OCI-LY3 (cell line): Measurements from ENCODE around the gene LEMD2.

Experiments
- H2AFZ ChIP-seq: fragments of 200-600, 300-600 bp; shearing (Covaris generic); 2 replicates; pipeline ENCODE4 v1.6.0; 2014; ENCODE audit warnings: antibody characterized with exemption, low read depth, low read length
- H3K27ac ChIP-seq: fragments of 200-600, 300-600 bp; sonication (generic); 2 replicates; pipeline ENCODE4 v1.5.1; 2014; ENCODE audit warnings: mild to moderate bottlenecking, low read length, moderate library complexity, mixed read lengths
- H3K27me3 ChIP-seq: fragments of 200-600, 300-600 bp; sonication (generic); 2 replicates; pipeline ENCODE4 v1.6.1; 2014; ENCODE audit warnings: low read depth, low read length, mixed read lengths
- H3K36me3 ChIP-seq: fragments of 200-600, 300-600 bp; sonication (generic); replicated peaks from 2 replicates; pipeline ENCODE3; 2014; ENCODE audit warnings: low read depth, low read length, mixed read lengths
- H3K4me1 ChIP-seq: fragments of 300-600, 200-600 bp; sonication (generic); 2 replicates; pipeline ENCODE4 v1.6.1; 2014; ENCODE audit warnings: low read length, mixed read lengths
- H3K4me2 ChIP-seq: fragments of 200-600, 300-600 bp; sonication (generic); 2 replicates; pipeline ENCODE4 v1.6.1; 2014; ENCODE audit warnings: low read length, mixed read lengths
- H3K4me3 ChIP-seq: fragments of 300-600, 200-600 bp; sonication (generic); 2 replicates; pipeline ENCODE4 v1.5.1; 2014; ENCODE audit warnings: antibody characterized with exemption, mild to moderate bottlenecking, low read length, moderate library complexity
- H3K79me2 ChIP-seq: fragments of 300-600, 200-600 bp; shearing (Covaris generic); 2 replicates; pipeline ENCODE4 v1.6.1; 2014; ENCODE audit warnings: mild to moderate bottlenecking, low read length, mixed read lengths
- H3K9ac ChIP-seq: fragments of 300-600, 200-600 bp; shearing (Covaris generic); 2 replicates; pipeline ENCODE4 v1.6.0; 2014; ENCODE audit warnings: mild to moderate bottlenecking, low read length, moderate library complexity
- H3K9me3 ChIP-seq: fragments of 200-600, 300-600 bp; shearing (Covaris generic); 2 replicates; pipeline ENCODE4 v1.6.1; 2014; ENCODE audit warnings: low read length, mixed read lengths; ENCODE audit not compliant: insufficient read depth
- H4K20me1 ChIP-seq: fragments of 200-600, 300-600 bp; sonication (generic); 2 replicates; pipeline ENCODE4 v1.6.1; 2016; ENCODE audit warnings: low read length, mixed read lengths; ENCODE audit not compliant: insufficient read depth
- EZH2phosphoT487 ChIP-seq: fragments of 200-600 bp; shearing (Covaris generic); IDR thresholded peaks from 2 replicates; pipeline ENCODE4 v1.6.1; 2018; ENCODE audit warnings: antibody characterized with exemption, mixed run types, low read depth
- TF ChIP-seq, protein P1 (sequence below): fragments of 200-600, 300-600 bp; sonication (generic); IDR thresholded peaks from 2 replicates; pipeline ENCODE4 v1.5.1; 2014; ENCODE audit warnings: antibody characterized with exemption, low read length, low read depth

LEMD2 gene

DNA sequence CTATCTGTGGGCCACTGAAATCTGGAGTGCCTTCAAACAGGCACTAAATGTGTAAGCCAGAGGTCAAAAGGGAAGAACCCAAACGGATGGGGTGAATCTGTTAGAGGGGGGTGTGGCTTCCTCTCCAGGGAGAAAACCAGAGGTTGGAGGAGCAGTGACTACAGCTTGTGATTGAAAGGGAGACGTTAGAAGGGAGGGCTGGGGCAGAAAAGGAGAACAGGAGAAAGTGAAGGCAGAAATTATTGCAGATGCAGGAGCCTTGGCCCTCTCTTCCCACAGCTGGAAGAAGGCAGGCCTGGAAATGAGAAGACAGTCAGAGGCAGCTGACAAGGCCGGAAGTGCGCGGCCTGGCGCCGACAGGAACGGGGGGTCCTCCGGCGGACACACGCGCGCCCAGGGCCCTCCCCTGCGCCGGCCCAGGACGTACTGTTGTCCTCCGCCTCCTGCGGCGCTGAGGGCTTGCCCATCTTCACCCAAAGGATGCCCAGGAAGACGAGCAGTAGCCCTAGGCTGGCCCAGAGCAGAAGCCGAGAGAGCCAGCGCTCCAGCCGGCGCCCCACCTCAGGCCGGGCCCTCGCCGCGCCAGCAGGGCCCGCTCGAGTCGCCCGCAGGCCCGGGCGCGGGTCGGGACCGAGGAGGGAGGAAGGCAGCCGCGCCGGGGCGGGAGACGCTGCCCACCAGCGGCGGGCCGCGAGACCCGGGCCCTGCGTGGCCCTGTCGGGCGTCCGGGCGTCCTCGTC is 806 bp downstream of the LEMD2 start:
- TF ChIP-seq, protein P1, sequence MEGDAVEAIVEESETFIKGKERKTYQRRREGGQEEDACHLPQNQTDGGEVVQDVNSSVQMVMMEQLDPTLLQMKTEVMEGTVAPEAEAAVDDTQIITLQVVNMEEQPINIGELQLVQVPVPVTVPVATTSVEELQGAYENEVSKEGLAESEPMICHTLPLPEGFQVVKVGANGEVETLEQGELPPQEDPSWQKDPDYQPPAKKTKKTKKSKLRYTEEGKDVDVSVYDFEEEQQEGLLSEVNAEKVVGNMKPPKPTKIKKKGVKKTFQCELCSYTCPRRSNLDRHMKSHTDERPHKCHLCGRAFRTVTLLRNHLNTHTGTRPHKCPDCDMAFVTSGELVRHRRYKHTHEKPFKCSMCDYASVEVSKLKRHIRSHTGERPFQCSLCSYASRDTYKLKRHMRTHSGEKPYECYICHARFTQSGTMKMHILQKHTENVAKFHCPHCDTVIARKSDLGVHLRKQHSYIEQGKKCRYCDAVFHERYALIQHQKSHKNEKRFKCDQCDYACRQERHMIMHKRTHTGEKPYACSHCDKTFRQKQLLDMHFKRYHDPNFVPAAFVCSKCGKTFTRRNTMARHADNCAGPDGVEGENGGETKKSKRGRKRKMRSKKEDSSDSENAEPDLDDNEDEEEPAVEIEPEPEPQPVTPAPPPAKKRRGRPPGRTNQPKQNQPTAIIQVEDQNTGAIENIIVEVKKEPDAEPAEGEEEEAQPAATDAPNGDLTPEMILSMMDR, result no peak
- TF ChIP-seq EZH2phosphoT487, result no peak
- H3K79me2 ChIP-seq, result peaks cover 42% of the 10 kb centered on the region
- peak overlapping the region; percentile 77 for H3K9ac ChIP-seq
- H3K4me3 ChIP-seq, result peak overlapping the region; percentile 88
- H3K27ac ChIP-seq, result peak overlapping the region; percentile 67
- peaks cover 12% of the 10 kb centered on the region for H3K4me1 ChIP-seq
- peaks cover 16% of the 10 kb centered on the region for H3K36me3 ChIP-seq
- 0 out of 2 replicates have a peak overlapping the region, but pooled peaks have one; percentile 11 for H2AFZ ChIP-seq
- peak overlapping the region; percentile 85 for H3K4me2 ChIP-seq
- H3K9me3 ChIP-seq, result no peaks in the 10 kb centered on the region
- peaks cover 14% of the 10 kb centered on the region for H4K20me1 ChIP-seq
- H3K27me3 ChIP-seq, result no peaks in the 10 kb centered on the region

DNA sequence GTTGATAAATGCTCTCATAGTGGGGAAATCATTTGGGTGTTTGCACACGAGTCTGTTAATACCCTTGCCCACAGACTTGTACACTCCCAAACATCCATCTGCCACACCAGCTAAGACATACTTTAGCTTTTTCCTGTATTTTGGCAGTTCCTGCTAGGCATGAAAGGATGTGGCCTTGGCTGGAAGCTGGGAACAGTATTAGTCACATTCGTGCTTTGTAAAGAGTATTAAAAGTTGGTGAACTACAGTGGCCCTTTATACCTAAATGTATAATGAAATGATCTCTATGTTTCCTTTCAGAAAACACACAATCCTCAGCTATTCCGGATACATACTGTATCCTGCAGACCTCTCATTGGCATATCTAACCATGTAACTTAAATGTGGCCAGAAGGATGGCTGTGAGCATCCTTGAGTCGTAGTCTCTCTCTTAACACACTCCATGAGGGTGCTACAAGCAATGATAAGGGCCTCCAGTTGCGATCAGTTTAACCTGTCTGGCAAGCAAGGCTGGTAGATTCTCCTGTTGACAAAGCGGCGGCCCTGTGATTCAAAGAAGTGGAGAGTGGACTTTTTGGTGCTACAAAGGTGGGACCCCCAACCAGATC is 1.5 kb downstream of the LEMD2 start:
- no peaks in the 10 kb centered on the region for H3K9me3 ChIP-seq
- H3K27ac ChIP-seq, result peak overlapping the region; percentile 67
- H3K4me3 ChIP-seq, result peak overlapping the region; percentile 88
- H3K79me2 ChIP-seq, result peaks cover 42% of the 10 kb centered on the region
- TF ChIP-seq EZH2phosphoT487, result no peak
- TF ChIP-seq, protein P1, result no peak
- H3K27me3 ChIP-seq, result no peaks in the 10 kb centered on the region
- H3K4me2 ChIP-seq, result peak overlapping the region; percentile 85
- peaks cover 18% of the 10 kb centered on the region for H3K36me3 ChIP-seq
- peak overlapping the region; percentile 77 for H3K9ac ChIP-seq
- H2AFZ ChIP-seq, result no peak overlapping the region
- H3K4me1 ChIP-seq, result peaks cover 12% of the 10 kb centered on the region
- peaks cover 14% of the 10 kb centered on the region for H4K20me1 ChIP-seq

DNA sequence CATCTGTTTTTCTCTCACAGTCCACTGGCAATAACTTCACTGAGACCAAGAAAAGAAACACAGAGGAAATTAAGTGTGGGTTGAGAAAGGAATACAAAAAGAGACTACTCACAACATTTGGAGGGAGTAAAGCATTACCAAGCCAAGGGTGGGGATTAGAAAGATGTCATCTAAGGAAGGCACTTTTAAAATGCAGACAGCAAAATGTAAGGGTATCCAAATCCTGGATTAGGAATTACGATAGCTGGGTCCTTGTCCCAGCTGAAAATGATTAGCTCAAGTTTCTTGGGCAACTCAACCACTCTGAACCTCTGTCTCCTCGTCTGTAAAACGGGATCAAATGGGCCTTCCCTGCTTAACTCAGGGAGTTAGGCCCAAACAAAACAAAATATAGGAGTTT is 2.2 kb downstream of the LEMD2 start:
- peaks cover 42% of the 10 kb centered on the region for H3K79me2 ChIP-seq
- no peak overlapping the region for H2AFZ ChIP-seq
- H3K36me3 ChIP-seq, result peaks cover 19% of the 10 kb centered on the region
- H3K27ac ChIP-seq, result no peak overlapping the region
- H3K4me3 ChIP-seq, result no peak overlapping the region
- H3K4me2 ChIP-seq, result no peak overlapping the region
- no peaks in the 10 kb centered on the region for H3K9me3 ChIP-seq
- no peak for TF ChIP-seq EZH2phosphoT487
- TF ChIP-seq, protein P1, result no peak
- no peak overlapping the region for H3K9ac ChIP-seq
- H3K27me3 ChIP-seq, result no peaks in the 10 kb centered on the region
- H4K20me1 ChIP-seq, result peaks cover 14% of the 10 kb centered on the region
- H3K4me1 ChIP-seq, result peaks cover 12% of the 10 kb centered on the region

DNA sequence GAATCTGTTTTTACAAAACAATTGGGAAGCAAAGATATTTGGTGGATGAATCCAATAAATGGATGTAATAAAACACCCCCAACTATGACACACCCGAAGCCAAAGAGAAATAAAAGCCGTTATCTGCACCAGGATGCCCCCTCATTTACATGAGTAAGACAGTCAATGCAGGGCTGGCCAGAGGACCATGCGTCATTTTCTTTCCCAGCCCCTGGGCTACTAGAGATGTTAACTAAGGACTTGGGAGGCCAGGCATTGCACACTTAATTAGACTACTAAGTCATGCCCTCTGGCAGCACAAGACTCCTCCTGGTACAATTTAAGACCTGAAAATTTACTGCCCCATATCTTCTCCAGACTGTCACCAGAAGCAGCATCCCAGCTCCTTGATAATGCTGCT is 3.2 kb downstream of the LEMD2 start:
- Histone ChIP-seq H4K20me1 (peaks cover 14% of the 10 kb centered on the region), H3K4me3 (no peak overlapping the region), H3K27me3 (no peaks in the 10 kb centered on the region), H3K9me3 (no peaks in the 10 kb centered on the region), H3K27ac (no peak overlapping the region), H2AFZ (no peak overlapping the region), H3K79me2 (peaks cover 42% of the 10 kb centered on the region), H3K36me3 (peaks cover 19% of the 10 kb centered on the region), H3K4me2 (no peak overlapping the region), H3K9ac (no peak overlapping the region), H3K4me1 (peaks cover 12% of the 10 kb centered on the region)
- TF ChIP-seq, protein P1, result no peak
- TF ChIP-seq EZH2phosphoT487, result no peak
